ENCODE data around the gene DSG1. TPM values are rescaled to one million over a fixed set of nuclear protein-coding genes. Genes with fewer than 3 reads are reported as not detected.

Gene DSG1
- total and polyA plus RNA-seq, 2 of the 13 experiments (the other 11 are each of a cell fraction or from before 2014, with no cell fraction given), result 0.04 TPM; not detected in 1

DNA sequence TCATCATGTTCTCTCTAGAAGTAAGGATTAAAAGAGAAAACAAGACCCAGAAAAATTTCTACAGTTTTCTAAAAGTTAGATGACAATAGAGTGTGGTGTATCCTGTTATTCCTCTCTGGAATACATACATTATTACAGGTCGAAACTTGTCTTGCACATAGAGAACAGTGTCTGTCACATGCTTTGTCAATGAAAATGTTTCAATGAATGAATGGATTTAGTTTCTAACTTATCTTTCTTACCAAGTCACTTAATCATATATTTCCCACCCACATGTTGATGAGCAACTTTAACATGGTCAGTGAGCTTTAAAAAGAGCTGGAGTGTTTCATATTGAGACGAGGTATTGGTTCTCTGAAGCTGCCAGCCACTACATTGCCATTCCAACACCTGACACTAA, 63.0 kb downstream of the DSG1 start:
- no peak overlapping the region for H3K27ac ChIP-seq (ENCODE audit: extremely low read length, insufficient read depth, low read length)

DNA sequence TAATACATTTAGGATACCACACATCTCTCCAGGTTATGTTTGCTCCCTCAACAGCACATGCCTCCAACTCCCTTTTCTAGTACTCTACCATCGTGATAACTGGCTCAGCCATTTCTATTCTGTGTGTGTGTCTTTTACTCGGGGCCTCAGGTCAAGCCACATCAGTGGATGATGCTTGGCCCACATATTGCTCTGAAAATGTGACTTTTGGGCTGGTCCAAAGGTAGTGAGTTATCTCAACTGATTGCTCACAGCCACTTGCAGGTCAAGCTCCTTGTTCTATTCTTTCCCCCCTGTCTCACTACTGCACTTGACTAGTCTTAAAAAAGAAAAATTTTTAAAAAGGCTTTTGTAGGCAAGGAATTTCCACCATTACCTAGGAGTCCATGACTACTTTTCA, 64.1 kb downstream of the DSG1 start:
- H4K20me1 ChIP-seq (ENCODE audit: insufficient read depth, low read length), result no peaks in the 10 kb centered on the region
- 0 out of 5 replicates have a peak, but pooled peaks cover 0 to 2% of the 10 kb centered on the region in 2 experiments for H3K27me3 ChIP-seq (ENCODE audit: control insufficient read depth in 1 of 2, insufficient read depth in 2 of 2, low read length in 2 of 2)
- no TSS peak for BruUV-seq (replicated peaks)
- FAIRE-seq (no peak), DNase-seq (ENCODE audit: low spot score) (no peak), ATAC-seq (no peak)
- H3K9ac ChIP-seq (ENCODE audit: insufficient read depth, low read depth, low read length), result no peak overlapping the region
- H3K4me1 ChIP-seq (ENCODE audit: insufficient read depth, low read length), result no peaks in the 10 kb centered on the region
- TF ChIP-seq HNRNPUL1 (IDR thresholded peaks at IDR 0.05; ENCODE audit: low read depth, low read length) (no peak), ZMYM4 (CRISPR knock-in tag; IDR thresholded peaks at IDR 0.05) (no peak), PAWR (CRISPR knock-in tag; IDR thresholded peaks at IDR 0.05; ENCODE audit: borderline replicate concordance) (no peak), GPN1 (CRISPR knock-in tag; IDR thresholded peaks at IDR 0.05; ENCODE audit: borderline replicate concordance) (no peak), ZNF512B (CRISPR knock-in tag; IDR thresholded peaks at IDR 0.05; ENCODE audit: borderline replicate concordance) (no peak), SMC3 (IDR thresholded peaks at IDR 0.05; ENCODE audit: low read length) (no peak)
- TF ChIP-seq, protein P1, sequence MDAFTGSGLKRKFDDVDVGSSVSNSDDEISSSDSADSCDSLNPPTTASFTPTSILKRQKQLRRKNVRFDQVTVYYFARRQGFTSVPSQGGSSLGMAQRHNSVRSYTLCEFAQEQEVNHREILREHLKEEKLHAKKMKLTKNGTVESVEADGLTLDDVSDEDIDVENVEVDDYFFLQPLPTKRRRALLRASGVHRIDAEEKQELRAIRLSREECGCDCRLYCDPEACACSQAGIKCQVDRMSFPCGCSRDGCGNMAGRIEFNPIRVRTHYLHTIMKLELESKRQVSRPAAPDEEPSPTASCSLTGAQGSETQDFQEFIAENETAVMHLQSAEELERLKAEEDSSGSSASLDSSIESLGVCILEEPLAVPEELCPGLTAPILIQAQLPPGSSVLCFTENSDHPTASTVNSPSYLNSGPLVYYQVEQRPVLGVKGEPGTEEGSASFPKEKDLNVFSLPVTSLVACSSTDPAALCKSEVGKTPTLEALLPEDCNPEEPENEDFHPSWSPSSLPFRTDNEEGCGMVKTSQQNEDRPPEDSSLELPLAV (CRISPR knock-in tag; conservative IDR thresholded peaks at IDR 0.05; ENCODE audit: low read depth), result no peak
- TF ChIP-seq, protein P2, sequence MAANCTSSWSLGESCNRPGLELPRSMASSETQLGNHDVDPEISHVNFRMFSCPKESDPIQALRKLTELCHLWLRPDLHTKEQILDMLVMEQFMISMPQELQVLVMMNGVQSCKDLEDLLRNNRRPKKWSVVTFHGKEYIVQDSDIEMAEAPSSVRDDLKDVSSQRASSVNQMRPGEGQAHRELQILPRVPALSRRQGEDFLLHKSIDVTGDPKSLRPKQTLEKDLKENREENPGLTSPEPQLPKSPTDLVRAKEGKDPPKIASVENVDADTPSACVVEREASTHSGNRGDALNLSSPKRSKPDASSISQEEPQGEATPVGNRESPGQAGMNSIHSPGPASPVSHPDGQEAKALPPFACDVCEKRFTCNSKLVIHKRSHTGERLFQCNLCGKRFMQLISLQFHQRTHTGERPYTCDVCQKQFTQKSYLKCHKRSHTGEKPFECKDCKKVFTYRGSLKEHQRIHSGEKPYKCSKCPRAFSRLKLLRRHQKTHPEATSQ (CRISPR knock-in tag; IDR thresholded peaks at IDR 0.05; ENCODE audit: borderline replicate concordance), result no peak
- H3K79me2 ChIP-seq (ENCODE audit: insufficient read depth, low read length), result no peaks in the 10 kb centered on the region
- in situ Hi-C loops (cut with HindIII; ENCODE audit: extremely low pct_ligation_motif_present, low pct_unique_long_range_greater_than_20kb), result no loop called here
- POLR2A ChIA-PET, result no interaction called here
- CTCF ChIA-PET (ENCODE audit: low intra/inter-chr PET ratio, low total read pairs), result no interaction called here
- H3K4me2 ChIP-seq (ENCODE audit: low read depth, low read length), result no peak overlapping the region
- 2% methylated on average over 2 of the region's 2 CpGs for WGBS (ENCODE audit: low lambda C conversion rate)
- no peaks in the 10 kb centered on the region for H3K36me3 ChIP-seq (replicated peaks in 1 of 2; ENCODE audit: control insufficient read depth in 1 of 2, insufficient read depth in 2 of 2, low read length in 2 of 2)
- intact Hi-C loops (cut with micrococcal nuclease; ENCODE audit: unreplicated experiment), result no loop called here
- H2AFZ ChIP-seq (ENCODE audit: low read length), result no peak overlapping the region
- no peak overlapping the region for H3K4me3 ChIP-seq (replicated peaks in 1 of 3; ENCODE audit: insufficient read depth in 1 of 3, low read depth in 2 of 3, low read length in 3 of 3)
- H3K27ac ChIP-seq (ENCODE audit: extremely low read length, insufficient read depth, low read length), result no peak overlapping the region
- no peaks in the 10 kb centered on the region for H3K9me3 ChIP-seq (ENCODE audit: low read length)

More for the DNA sequence above, 63.0 kb downstream of the DSG1 start:
- no peaks in the 10 kb centered on the region for H3K79me2 ChIP-seq (ENCODE audit: insufficient read depth, low read length)
- no TSS peak for BruUV-seq (replicated peaks)
- no peak for FAIRE-seq
- in situ Hi-C loops (cut with HindIII; ENCODE audit: extremely low pct_ligation_motif_present, low pct_unique_long_range_greater_than_20kb), result no loop called here
- no peak overlapping the region for H3K9ac ChIP-seq (ENCODE audit: insufficient read depth, low read depth, low read length)
- H4K20me1 ChIP-seq (ENCODE audit: insufficient read depth, low read length), result no peaks in the 10 kb centered on the region
- no peak overlapping the region for H2AFZ ChIP-seq (ENCODE audit: low read length)
- POLR2A ChIA-PET, result interaction anchor here (0.6 kb wide), 1 partner anchor 1956 kb away, joined by 3 read pairs; no protein-coding TSS in a partner anchor
- 17% methylated on average over 2 of the region's 2 CpGs for WGBS (ENCODE audit: low lambda C conversion rate)
- H3K9me3 ChIP-seq (ENCODE audit: low read length), result no peaks in the 10 kb centered on the region
- CTCF ChIA-PET (ENCODE audit: low intra/inter-chr PET ratio, low total read pairs), result no interaction called here
- no peak overlapping the region for H3K4me2 ChIP-seq (ENCODE audit: low read depth, low read length)
- H3K27me3 ChIP-seq (ENCODE audit: control insufficient read depth in 1 of 2, insufficient read depth in 2 of 2, low read length in 2 of 2), result 0 out of 5 replicates have a peak, but pooled peaks cover 0 to 2% of the 10 kb centered on the region in 2 experiments
- DNase-seq (ENCODE audit: low spot score), result no peak
- TF ChIP-seq ZNF12 (CRISPR knock-in tag; IDR thresholded peaks at IDR 0.05) (no peak), REL (CRISPR knock-in tag; conservative IDR thresholded peaks at IDR 0.05) (no peak), ARNT2 (CRISPR knock-in tag; IDR thresholded peaks at IDR 0.05; ENCODE audit: low read depth) (no peak), RBAK (CRISPR knock-in tag; IDR thresholded peaks at IDR 0.05) (no peak), ARHGAP35 (CRISPR knock-in tag; IDR thresholded peaks at IDR 0.05; ENCODE audit: borderline replicate concordance) (no peak), EP300 (IDR thresholded peaks at IDR 0.05; ENCODE audit: low read depth in 2 of 2, low read length in 2 of 2) (no peak), EP300 (CRISPR knock-in tag; IDR thresholded peaks at IDR 0.05; ENCODE audit: borderline replicate concordance) (no peak), HNRNPL (IDR thresholded peaks at IDR 0.05; ENCODE audit: low read depth, low read length) (no peak), KDM1A (CRISPR knock-in tag; IDR thresholded peaks at IDR 0.05) (no peak)
- intact Hi-C loops (cut with micrococcal nuclease; ENCODE audit: unreplicated experiment), result no loop called here
- no peaks in the 10 kb centered on the region for H3K36me3 ChIP-seq (replicated peaks in 1 of 2; ENCODE audit: control insufficient read depth in 1 of 2, insufficient read depth in 2 of 2, low read length in 2 of 2)
- no peak overlapping the region for H3K4me3 ChIP-seq (replicated peaks in 1 of 3; ENCODE audit: insufficient read depth in 1 of 3, low read depth in 2 of 3, low read length in 3 of 3)
- H3K4me1 ChIP-seq (ENCODE audit: insufficient read depth, low read length), result no peaks in the 10 kb centered on the region
- ATAC-seq, result no peak
